Heart right ventricle (tissue), 16 donors: ENCODE data around the gene TGOLN2. TPM values are rescaled to one million over a fixed set of nuclear protein-coding genes. Genes with fewer than 3 reads are reported as not detected.

ENCODE experiments used
- ATAC-seq, 8 donors: fragments of 200-7000 bp; cut with Tn5 transposase; one replicate each; pipeline ENCODE4 v1.9.1; 2020; ENCODE audit warnings: mild to moderate bottlenecking in 8 of 8, moderate library complexity in 8 of 8, moderate number of reproducible peaks in 1 of 8
- DNase-seq, 2 donors: peaks; one replicate each; pipeline ENCODE4 v3.0.0-alpha.2; 2020
- H3K27ac ChIP-seq, 10 donors: fragments of 200-600 bp; sonication (generic) in 2 of 10; one replicate each; pipeline versions ENCODE4 v1.5.0 to v1.8.0; 2020 to 2022; ENCODE audit warnings: mild to moderate bottlenecking in 3 of 10
- H3K27me3 ChIP-seq, 7 donors: fragments of 200-600 bp; one replicate each; pipeline ENCODE4 v1.8.0; 2021 to 2022; ENCODE audit warnings: mild to moderate bottlenecking in 2 of 7
- H3K36me3 ChIP-seq, 9 donors: fragments of 200-600 bp; sonication (generic) in 1 of 9; one replicate each; pipeline versions ENCODE4 v1.5.0 to v1.8.0; 2020 to 2022; ENCODE audit warnings: mild to moderate bottlenecking in 2 of 9
- H3K4me1 ChIP-seq, 9 donors: fragments of 200-600 bp; sonication (generic) in 1 of 9; one replicate each; pipeline versions ENCODE4 v1.5.0 to v1.8.0; 2020 to 2022; ENCODE audit warnings: mild to moderate bottlenecking in 4 of 9
- H3K4me3 ChIP-seq, 10 donors: fragments of 200-600 bp; sonication (generic) in 2 of 10; one replicate each; pipeline versions ENCODE4 v1.5.0 to v1.8.0; 2020 to 2022; ENCODE audit warnings: mild to moderate bottlenecking in 7 of 10, moderate library complexity in 2 of 10
- H3K9me3 ChIP-seq, 11 donors: fragments of 200-600 bp in 10 of 11; sonication (generic) in 2 of 11; one replicate each; pipeline versions ENCODE4 v1.5.0 to v1.8.0; 2013 to 2022; ENCODE audit warnings: mild to moderate bottlenecking in 2 of 11, control low read depth in 1 of 11, moderate library complexity in 1 of 11
- CTCF ChIP-seq, 9 donors: fragments of 200-600 bp; sonication (generic) in 2 of 9; IDR thresholded peaks; one replicate each; pipeline versions ENCODE4 v1.5.0 to v1.8.0; 2021 to 2022; ENCODE audit warnings: antibody characterized with exemption in 9 of 9, mild to moderate bottlenecking in 5 of 9, moderate library complexity in 1 of 9
- WGBS, 2 donors: extraction: QIAGEN DNeasy Blood & Tissue Kit; methylation state at CpG; one replicate each; pipeline ENCODE4 v1.1.7; 2013; ENCODE audit warnings: inconsistent platforms in 1 of 2; 5-methylcytosine and 5-hydroxymethylcytosine counted together
- intact Hi-C, 10 donors: fragments of 100-400 bp; cut with DNase I; formaldehyde crosslinking; loops; one replicate each; pipeline versions ENCODE4 v1.11.1 to v1.14.2; 2022
- polyA plus RNA-seq, 2 donors: library from polyadenylated mRNA; stranded (reverse); fragments of 200-250 nt; gene quantifications; one replicate each; pipeline ENCODE4 v1.2.3, GENCODE V29; 2013
- total RNA-seq, 10 donors: library from RNA; stranded (reverse); fragmentation: NEBNext Ultra II Directional in 3 of 10; extraction: Animal tissue kit (Norgen Biotek cat#: 25700) in 3 of 10; gene quantifications; one replicate each; pipeline versions ENCODE4 v1.2.1 to v1.2.4, GENCODE V29; 2021 to 2023
- donor health status: Arrhythmogenic right ventricular cardiomyopathy.
- donor health status: ischemic (EF 13 %, LVEDD 7.1; RV severe dilation, severe dysfunction).
- donor health status: healthy with polysubstance abuse.
- donor health status: DM: no; HTN: yes; CAD: no.
- donor health status: DM: no; HTN: no; CAD: no.
- donor health status: ischemic (EF 25% LVEDD 6.9; RV normal size, moderate dysfunction).
- donor health status: ischemic (EF 25% LVEDD 5.7; RV mildly dilated, moderate dysfunction).
- donor health status: healthy.
- donor health status: DM: yes; HTN: yes; CAD: no.
- donor health status: Ischemic cardiomyopathy.
- donor health status: ischemic (EF 35%, LVEDD 5.7; RV mildly dilated, moderate dysfunction).
- donor health status: nonischemic (EF 11% LVEDD 7.7; RV severe dilation, severe dysfunction).
- donor health status: DM: yes; HTN: yes; CAD: no.
- donor health status: PGD.
- donor health status: ischemic (EF 29% LVEDD 5.4; RV normal size, mild dysfunction).
- donor health status: nonischemic (EF 23%, LVEDD 6.1; RV moderate dilation, normal function).

TGOLN2 gene
- total and polyA plus RNA-seq, 12 donors = 12.1 to 99.9 (median 72.4) TPM

- ATAC-seq (no peak), DNase-seq (no peak)
- no peaks in the 10 kb centered on the region for H3K9me3 ChIP-seq
- H3K4me3 ChIP-seq = peak overlapping the region in 2 of 10 donors; percentile 23 to 37
- no peaks in the 10 kb centered on the region for H3K27me3 ChIP-seq
- peaks cover 0 to 2% (median 0%) of the 10 kb centered on the region in 9 donors for H3K36me3 ChIP-seq
- H3K27ac ChIP-seq = peak overlapping the region in 8 of 10 donors; percentile 7 to 82 (median 72)
- 69 to 71% methylated on average over 2 of the region's 2 CpGs for WGBS, 2 donors
- TF ChIP-seq CTCF (IDR thresholded peaks at IDR 0.05) = no peak
- H3K4me1 ChIP-seq = peaks cover 14 to 62% (median 33%) of the 10 kb centered on the region in 9 donors
- intact Hi-C loops = loop anchor here in 1 of 10 donors (5.0 kb wide), 1 partner anchor 141 kb away; no protein-coding TSS in a partner anchor
These were observed 49.4 kb downstream of the TGOLN2 start for GRCh38 chr2:85278361-85278760.

DNA sequence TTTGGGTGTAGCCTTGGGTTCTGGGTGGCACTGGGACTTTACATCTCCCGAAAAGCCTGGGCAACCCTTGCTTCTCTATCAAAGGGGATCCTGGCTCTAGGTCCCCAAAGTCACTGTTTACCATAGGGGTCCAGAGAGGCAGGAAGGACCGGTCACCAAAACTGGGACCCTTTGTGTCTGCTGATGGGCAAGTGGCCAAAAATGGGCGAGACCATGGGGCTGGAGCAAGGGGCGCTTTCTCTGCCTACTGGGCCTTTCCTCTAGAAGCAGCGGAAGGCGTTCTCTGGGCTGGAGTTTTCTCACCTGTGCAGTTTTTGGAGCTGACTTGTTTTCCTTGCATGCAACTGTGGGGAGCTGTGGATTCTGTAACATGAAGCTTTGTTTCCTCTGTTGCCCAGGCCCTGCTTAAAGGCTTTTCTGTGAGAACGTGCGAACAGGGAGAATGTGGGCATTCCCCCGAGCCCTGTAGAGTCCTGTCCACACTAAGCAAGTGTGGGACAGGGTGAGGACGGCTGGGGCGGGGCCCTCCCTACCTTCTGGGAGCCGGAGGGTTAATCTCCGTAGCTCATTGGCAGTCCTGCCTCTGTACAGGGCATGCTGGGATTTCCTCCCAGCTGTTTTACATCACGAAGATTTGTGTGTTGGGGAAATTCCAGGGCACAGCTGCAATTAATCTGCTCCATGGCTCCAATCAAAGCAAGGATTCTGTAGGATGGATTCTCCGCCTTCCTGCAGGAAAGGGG, 50.2 kb downstream of the TGOLN2 start:
- peak; percentile 74 to 89 (median 83) for ATAC-seq
- H3K4me1 ChIP-seq = peaks cover 14 to 69% (median 33%) of the 10 kb centered on the region in 9 donors
- H3K27me3 ChIP-seq = no peaks in the 10 kb centered on the region
- peak overlapping the region in 9 of 10 donors; percentile 7 to 82 (median 72) for H3K27ac ChIP-seq
- TF ChIP-seq CTCF (IDR thresholded peaks at IDR 0.05) = no peak
- intact Hi-C loops = loop anchor here in 1 of 10 donors (5.0 kb wide), 1 partner anchor 140 kb away; no protein-coding TSS in a partner anchor
- H3K36me3 ChIP-seq = no peaks in the 10 kb centered on the region
- H3K9me3 ChIP-seq = no peaks in the 10 kb centered on the region
- H3K4me3 ChIP-seq = peak overlapping the region in 5 of 10 donors; percentile 21 to 37 (median 23)
- peak; percentile 56 to 75 for DNase-seq
- 15 to 25% methylated on average over 15 of the region's 15 CpGs for WGBS, 2 donors

GRCh38 chr2:85276571-85277118, 51.1 kb downstream of the TGOLN2 start:
- no peak for TF ChIP-seq CTCF (IDR thresholded peaks at IDR 0.05)
- H3K27ac ChIP-seq = peak overlapping the region; percentile 30 to 82 (median 70)
- peaks cover 14 to 78% (median 33%) of the 10 kb centered on the region in 9 donors for H3K4me1 ChIP-seq
- peak overlapping the region in 3 of 10 donors; percentile 29 to 37 (median 30) for H3K4me3 ChIP-seq
- no peaks in the 10 kb centered on the region for H3K27me3 ChIP-seq
- H3K9me3 ChIP-seq = no peaks in the 10 kb centered on the region
- 49 to 54% methylated on average over 14 of the region's 14 CpGs for WGBS, 2 donors
- intact Hi-C loops = loop anchor here in 1 of 10 donors (5.0 kb wide), 1 partner anchor 139 kb away; no protein-coding TSS in a partner anchor
- no peaks in the 10 kb centered on the region for H3K36me3 ChIP-seq
- peak in 6 of 8 donors; percentile 21 to 36 (median 26) for ATAC-seq
- no peak for DNase-seq

DNA sequence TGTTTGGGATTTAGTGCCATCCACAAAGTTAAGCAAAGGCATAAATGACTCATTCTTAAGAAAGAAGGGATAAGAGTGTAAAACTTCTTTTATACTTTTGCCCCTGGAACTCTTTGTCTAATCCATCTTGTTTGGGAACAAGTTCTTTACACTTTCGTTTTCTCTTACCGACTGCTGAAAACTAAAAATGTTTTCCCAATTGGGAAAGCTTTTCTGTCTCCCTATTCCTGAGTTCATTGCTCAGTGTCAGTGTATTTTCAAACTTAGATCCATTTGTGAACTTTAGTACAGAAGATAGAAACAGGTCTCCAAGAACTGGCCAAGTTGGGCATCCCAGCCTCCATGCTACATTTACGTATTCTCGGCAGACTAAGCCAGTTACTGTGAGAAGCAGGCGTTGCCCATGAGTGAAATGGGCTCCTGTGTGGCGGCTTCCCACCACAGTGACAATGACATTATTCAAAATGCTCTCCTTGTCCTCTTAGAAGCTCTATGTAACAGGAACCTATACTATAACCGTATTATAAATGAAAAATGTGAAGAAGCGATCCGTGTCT, 51.7 kb downstream of the TGOLN2 start:
- 67 to 77% methylated on average over 9 of the region's 9 CpGs for WGBS, 2 donors
- Histone ChIP-seq H3K36me3 (no peaks in the 10 kb centered on the region), H3K4me3 (peak overlapping the region in 4 of 10 donors; percentile 5 to 37 (median 30)), H3K4me1 (peaks cover 14 to 84% (median 35%) of the 10 kb centered on the region in 9 donors), H3K27me3 (no peaks in the 10 kb centered on the region), H3K27ac (peak overlapping the region; percentile 30 to 82 (median 70)), H3K9me3 (no peaks in the 10 kb centered on the region)
- DNase-seq (no peak), ATAC-seq (no peak)
- TF ChIP-seq CTCF (IDR thresholded peaks at IDR 0.05) = no peak
- intact Hi-C loops = loop anchor here in 1 of 10 donors (5.0 kb wide), 1 partner anchor 139 kb away; no protein-coding TSS in a partner anchor
